Measurements from ENCODE around the gene DIAPH2. TPM values are rescaled to one million over a fixed set of nuclear protein-coding genes. Genes with fewer than 3 reads are reported as not detected.

The DIAPH2 gene
- total RNA-seq, 1 experiment from 2014 or later, result 15.9 TPM

GRCh38 chrX:96929036-96929435 is 244.4 kb downstream of the DIAPH2 start (continued):
- TF ChIP-seq ZNF532 (CRISPR knock-in tag; IDR thresholded peaks at IDR 0.05; ENCODE audit: borderline replicate concordance) (no peak), PREB (CRISPR knock-in tag; IDR thresholded peaks at IDR 0.05; ENCODE audit: borderline replicate concordance) (no peak), MYBL2 (CRISPR knock-in tag; IDR thresholded peaks at IDR 0.05) (no peak), TP53 (CRISPR knock-in tag; IDR thresholded peaks at IDR 0.05) (no peak)

- DNase-seq (ENCODE audit: low spot score) (no peak), ATAC-seq (no peak)
- POLR2A ChIA-PET, result no interaction called here
- peaks cover 3% of the 10 kb centered on the region; the same call in 1 of the 2 replicates for H3K27me3 Mint-ChIP-seq (ENCODE audit: low read depth)
- no peak overlapping the region for H3K4me3 Mint-ChIP-seq
- H3K27ac Mint-ChIP-seq, result no peak overlapping the region
- H3K36me3 Mint-ChIP-seq, result peaks cover 29% of the 10 kb centered on the region
- H3K4me1 Mint-ChIP-seq, result no peaks in the 10 kb centered on the region
- peaks cover 20% of the 10 kb centered on the region for H3K9me3 Mint-ChIP-seq
- CTCF ChIA-PET, result no interaction called here
- TF ChIP-seq ZNF423 (CRISPR knock-in tag; IDR thresholded peaks at IDR 0.05), result no peak
- no peak for TF ChIP-seq CTCF (IDR thresholded peaks at IDR 0.05)
- TF ChIP-seq FOXP4 (CRISPR knock-in tag; IDR thresholded peaks at IDR 0.05), result no peak
- TF ChIP-seq MAX (CRISPR knock-in tag; IDR thresholded peaks at IDR 0.05), result no peak
- no peak for TF ChIP-seq SP1 (CRISPR knock-in tag; conservative IDR thresholded peaks at IDR 0.05)
- no peak for TF ChIP-seq E2F1 (CRISPR knock-in tag; IDR thresholded peaks at IDR 0.05)
- TF ChIP-seq NR3C1 (CRISPR knock-in tag; conservative IDR thresholded peaks at IDR 0.05; ENCODE audit: low read depth), result no peak
- no peak for TF ChIP-seq ATF3 (CRISPR knock-in tag; conservative IDR thresholded peaks at IDR 0.05)
- TF ChIP-seq ZNF138 (CRISPR knock-in tag; conservative IDR thresholded peaks at IDR 0.05), result no peak
- no peak for TF ChIP-seq ATF6 (CRISPR knock-in tag; IDR thresholded peaks at IDR 0.05)
- TF ChIP-seq SMAD4 (CRISPR knock-in tag; IDR thresholded peaks at IDR 0.05), result no peak
- no peak for TF ChIP-seq HMGXB4 (CRISPR knock-in tag; IDR thresholded peaks at IDR 0.05)
- no peak for TF ChIP-seq E2F5 (CRISPR knock-in tag; IDR thresholded peaks at IDR 0.05)
Observed at GRCh38 chrX:96957718-96958117, 273.1 kb downstream of the DIAPH2 start.
